GDM1 (cell line): ENCODE measurements around the gene DLG2.
"Not testable (repeated sequence)": the region's sequence is repeated elsewhere in the genome, so short reads cannot be mapped to it uniquely, and the experiment has no call there.

Experiments used
- DNase-seq: peaks from one replicate; lab custom pipeline; 2025; lab: John Stamatoyannopoulos, UW

Gene DLG2

DNA sequence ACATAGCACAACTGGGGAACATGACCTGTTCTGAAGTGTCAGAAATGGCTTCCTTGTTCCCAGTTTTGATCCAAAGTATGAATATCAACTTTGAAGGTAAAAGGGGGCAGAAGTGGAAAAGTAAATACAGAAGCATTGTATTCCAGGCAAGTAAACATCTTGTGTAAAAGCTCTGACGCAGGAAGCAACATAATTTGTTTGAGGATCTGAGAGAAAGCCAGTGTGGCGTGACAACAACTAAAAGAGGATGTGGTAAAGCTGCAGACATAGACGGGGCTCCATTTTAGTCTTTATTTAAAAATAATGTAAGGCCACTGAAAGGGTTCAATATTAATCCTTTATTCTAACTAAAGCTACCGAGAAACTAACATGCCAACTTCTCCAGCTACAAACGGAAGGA, 310.2 kb downstream of the DLG2 start:
- DNase-seq, result peak; percentile 26

DNA sequence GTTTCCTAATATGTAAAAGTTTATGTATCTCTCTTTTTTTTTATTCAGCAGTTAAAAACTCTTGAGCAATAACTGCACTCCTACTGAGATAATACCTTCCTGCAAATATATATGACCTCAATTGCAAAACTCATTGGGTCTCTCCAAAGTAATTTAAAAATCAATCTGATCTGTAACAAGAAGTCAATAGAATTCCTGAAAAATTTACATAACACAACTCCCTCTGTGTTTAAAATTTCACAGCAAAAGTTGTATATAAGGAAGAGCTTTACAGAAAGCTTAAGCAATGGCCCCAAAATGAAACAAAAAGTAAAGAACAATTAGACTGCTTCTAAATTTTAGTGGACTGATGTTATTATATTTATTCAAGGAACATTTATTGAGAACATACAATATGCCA, 313.4 kb downstream of the DLG2 start:
- no peak for DNase-seq

DNA sequence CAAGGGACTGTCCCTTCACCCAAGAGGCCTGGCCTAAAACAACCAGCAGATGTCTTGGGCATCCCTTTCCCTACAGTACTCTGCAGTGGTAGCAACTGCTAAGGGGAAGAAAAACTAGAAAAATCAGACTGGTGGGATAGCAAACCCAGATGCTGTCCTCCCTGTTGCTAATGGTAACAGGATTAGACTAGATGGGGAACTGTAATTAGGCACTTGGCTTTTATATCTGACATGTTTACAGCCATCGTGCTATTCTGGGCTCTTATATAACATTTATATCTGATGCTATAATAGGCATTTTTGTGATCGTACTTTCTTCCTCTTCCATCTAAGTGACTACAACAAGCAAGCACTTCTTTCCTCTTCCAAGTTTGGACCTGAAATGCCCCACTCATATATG, 316.7 kb downstream of the DLG2 start:
- DNase-seq, result no peak

DNA sequence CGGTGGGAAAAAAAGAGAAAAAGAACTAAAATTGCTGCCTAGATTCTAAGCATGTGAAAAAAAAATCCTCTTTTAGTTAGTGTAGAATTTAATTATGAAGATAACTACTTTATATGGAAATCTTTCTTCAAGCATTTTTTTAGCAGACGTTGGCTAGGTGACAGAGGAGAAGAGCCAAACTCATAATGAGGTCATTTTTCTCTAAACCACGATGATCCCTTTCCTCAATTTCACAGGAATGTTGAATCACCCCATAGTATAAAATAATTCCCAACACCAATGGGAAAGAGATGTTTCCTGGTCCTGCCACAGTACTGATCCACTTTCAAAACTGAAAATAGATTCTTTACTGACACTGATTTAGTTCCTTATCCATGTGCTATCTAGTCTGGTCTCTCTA, 319.8 kb downstream of the DLG2 start:
- no peak for DNase-seq

DNA sequence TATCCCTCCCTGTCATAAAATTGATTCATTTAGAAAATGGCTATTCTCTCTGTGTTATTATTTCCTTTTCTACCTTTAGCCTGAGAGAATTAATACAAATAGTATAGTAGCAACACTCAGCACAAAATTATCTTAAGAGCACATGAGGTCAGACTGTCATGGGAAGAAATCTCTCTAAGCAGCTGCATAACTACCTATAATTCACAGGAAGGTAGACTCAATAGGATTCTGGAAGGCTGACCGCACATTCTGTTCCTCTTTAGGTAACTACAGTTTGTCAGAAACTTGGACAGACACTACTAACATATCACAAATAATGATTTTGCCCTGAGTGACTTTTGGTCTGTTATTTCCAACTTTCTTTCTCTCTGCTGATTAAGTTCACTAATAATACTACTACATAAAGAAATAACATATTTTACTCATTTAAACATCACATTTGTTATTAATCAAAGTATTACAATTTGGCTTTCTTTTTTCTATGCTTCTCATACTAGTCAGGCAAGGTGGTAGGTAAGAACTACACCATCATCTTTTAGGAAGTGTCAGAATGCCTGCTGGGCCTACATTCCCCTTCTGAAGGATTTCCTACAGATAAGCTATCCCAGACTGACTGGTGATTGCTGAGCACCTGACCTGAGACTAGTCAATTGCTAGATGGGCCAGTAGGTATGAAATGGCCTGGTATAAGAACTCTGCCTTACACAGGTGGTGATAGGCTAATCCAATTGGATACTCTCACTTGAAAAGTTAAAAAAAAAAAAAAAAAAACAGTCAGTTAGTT, 325.1 kb downstream of the DLG2 start:
- no peak for DNase-seq

DNA sequence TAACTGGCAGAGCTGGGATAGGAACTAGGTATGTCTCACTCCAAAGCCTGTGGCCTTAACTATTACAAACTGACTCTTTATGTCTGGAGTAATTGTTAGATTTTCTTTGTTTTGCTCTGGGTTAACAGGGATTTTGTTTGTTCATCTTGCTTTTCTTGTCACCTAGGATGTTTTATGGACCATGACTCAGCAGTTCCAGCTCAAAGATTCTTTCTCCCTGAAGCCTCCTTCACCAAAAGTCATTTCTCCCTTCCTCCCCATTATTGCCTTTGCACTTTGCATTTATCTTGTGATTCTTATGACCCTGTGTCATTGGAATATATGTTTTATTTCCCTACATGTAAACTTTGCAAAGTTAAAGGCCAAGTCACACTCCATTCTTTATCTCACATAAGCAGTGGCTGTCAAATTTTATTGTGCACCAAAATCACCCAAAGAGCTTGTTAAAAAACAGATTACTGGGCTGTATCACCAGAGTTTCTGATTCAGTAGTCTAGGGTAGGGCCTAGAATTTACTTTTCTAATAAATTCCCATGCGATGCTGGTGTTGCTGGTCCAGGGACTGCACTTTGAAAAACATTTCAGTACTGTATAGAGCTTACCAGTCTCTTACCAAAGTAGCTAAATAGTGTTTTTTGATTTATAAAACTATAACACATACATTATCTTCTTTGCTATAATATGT, 327.7 kb downstream of the DLG2 start:
- DNase-seq, result peak; percentile 10

DNA sequence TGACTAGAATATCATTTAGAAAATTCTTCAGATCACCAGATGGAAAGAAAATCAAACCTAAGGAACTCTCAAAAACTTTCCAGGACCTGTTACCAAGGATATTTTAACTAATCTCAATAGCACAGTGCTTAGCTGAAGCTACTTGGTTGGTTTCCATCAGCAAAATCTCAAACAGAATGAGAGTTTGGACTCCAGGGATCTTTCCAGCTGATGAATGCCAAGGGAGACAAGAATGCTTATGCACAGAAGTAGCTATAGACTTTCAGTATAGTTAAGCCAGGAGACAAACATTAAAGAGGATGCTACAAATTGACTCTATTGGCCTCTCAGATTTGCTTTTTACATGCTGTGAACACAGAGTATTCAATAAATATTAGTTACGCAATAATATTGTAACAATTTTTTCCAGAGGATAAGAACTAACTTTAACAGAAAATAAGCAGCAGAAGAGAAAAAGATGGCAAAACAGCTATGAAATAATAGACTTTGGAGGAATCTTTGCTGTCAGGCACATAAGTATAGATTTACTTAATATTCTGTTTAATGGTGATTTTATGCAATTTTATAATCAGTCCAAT, 331.4 kb downstream of the DLG2 start:
- no peak for DNase-seq

DNA sequence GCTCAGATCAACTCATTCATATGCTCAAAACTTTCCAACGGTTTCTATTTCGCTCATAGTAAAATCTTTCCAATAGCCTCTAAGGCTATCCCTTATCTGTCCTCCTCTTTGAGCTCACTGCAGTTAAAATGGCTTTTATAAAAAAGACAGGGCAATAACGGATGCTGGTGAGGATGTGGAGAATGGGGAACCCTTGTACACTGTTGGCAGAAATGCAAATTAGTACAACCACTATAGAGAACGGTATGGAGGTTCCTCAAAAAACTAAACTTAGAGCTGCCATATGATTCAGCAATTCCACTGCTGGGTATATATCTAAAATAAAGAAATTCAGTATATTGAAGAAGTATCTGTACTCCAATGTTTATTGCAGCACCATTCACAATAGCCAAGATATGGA, 345.6 kb downstream of the DLG2 start:
- peak; percentile 73 for DNase-seq

DNA sequence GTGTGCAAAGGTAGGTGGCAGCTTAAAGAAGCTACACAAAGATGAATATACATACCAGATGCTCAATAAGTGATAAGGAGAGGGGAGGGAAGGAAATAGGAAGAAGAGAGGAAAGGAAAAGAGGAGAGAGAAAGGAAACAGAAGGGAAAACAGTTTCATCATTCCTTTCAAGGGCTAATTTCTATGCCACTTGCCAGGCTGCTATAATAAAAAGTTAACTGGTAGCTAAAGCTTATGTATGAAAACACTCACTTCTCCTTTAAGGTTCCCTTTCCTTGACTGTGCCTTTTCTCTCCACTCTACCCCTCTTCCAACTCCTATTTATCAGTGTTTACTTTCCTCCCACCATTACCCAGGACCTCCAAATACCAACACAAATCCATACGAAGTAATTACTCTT, 347.9 kb downstream of the DLG2 start:
- DNase-seq, result no peak

DNA sequence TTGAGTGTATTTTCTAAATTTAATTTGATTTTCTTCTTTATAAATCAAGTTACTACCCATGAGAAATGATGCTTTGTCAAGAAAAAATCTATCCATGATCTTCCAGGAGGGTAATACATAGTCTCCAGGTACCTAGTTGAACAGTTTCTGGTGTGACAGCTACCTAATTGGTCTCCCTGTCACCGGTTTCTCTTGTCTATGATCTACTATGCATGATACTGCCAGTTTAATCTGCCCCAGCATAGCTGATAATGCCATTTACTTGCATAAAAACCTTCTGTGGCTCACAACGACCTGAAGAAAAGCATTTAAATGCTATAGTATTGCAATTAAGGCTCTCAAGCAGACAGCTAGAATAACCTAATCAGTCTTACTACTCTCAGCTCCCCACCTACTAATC, 349.5 kb downstream of the DLG2 start:
- DNase-seq, result no peak

DNA sequence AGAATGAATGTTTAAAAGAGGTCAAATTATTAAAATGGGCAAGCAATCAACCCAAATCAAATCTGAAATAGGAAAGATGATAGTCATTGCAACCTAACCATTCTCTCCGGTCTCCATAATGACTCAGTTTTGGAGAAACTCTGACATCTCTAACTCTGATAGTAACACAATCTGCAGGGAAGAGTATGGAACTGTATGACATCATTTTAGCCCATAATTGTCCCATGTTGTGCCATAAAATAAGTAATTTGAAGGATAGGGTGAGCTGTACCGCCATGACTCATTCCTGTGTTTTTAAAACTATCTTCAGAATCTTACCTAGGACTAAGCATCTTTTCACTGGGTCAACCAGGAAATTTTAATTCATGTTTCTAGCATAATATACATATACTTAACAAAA, 350.8 kb downstream of the DLG2 start:
- DNase-seq, result no peak

DNA sequence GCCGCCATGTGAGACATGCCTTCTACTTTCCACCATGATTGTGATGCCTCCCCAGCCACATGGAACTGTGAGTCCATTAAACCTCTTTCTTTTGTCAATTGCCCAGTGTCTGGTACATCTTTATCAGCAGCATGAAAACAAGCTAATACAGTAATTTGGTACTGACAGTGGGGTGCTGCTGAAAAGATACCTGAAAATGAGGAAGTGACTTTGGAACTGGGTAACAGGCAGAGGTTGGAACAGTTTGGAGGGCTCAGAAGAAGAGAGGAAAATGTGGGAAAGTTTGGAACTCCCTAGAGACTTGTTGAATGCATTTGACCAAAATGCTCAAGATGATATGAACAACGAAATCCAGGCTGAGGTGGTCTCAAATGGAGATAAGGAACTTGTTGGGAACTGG, 356.8 kb downstream of the DLG2 start:
- DNase-seq, result not testable (repeated sequence)

DNA sequence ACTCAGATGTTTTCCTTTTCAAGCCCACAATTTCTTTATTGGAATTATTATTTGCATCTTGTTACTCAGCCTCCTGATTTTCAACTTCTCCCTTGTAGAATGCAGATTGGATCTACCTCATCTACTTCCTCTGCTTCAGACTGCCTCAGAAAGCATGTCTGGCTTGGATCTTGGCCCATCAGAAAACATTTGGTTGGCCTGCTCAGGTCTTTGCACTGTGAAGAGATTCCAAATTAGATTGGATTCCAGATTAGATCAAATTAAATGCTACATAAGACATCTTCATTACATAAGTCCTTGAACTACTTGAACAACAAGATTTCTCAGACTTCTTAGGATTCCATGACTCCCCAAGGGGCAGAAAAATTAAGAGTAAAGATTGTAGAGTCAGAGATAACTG, 358.0 kb downstream of the DLG2 start:
- no peak for DNase-seq

DNA sequence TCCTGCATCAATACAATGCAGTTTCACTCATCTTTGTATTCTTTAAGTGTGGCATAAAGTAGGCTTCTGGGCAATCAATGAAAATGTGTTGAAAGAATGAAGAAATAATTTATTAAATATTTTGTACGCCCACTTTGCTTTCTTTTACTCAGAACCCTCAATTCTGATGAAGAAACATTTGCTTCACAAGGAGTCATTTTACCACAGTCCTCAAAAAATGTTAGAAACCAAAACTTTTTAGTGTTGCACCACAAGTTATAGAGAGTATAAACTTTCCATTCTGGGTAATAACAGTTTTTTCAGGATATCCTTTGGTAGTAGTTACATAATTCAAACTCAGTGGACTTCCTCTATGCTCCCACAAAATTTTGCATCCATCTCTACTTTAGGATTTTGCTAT, 360.5 kb downstream of the DLG2 start:
- DNase-seq, result no peak

DNA sequence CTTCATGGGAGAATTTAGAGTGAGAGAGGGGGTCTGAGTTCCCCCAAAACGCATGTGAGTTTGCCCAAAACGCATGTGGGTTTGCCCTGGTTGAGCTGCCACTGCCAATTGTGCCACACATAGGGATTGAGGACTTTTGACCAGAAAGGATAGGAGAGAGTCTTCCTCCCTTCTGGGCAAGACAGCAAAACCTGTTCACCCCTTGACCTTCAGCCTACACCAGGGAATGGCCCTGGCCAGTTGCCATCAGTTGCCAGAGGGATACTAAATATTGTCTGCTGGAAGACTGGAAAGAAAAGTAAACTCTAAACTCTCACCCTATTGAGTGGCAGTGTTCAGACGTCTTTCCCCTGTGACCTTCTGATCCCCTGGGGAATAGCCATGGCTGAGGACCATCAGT, 363.8 kb downstream of the DLG2 start:
- no peak for DNase-seq

DNA sequence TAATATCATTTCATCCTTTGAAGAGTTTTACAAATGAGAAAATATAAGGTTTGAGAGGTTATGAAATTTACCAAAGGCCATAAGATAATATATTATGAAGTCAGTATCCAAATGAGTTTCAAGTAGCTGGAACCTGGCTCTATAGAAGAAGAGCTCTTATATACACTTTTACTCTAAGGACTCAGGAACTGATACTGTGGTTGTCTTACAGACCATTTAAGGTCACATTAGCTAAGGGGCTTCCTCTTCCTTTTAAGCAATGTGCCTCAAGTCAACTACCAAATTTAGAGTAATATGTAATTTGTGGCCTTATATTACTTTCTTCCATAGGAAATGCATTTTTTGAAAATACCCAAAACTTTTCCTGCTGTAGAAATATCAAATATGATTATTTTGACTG, 369.3 kb downstream of the DLG2 start:
- no peak for DNase-seq

DNA sequence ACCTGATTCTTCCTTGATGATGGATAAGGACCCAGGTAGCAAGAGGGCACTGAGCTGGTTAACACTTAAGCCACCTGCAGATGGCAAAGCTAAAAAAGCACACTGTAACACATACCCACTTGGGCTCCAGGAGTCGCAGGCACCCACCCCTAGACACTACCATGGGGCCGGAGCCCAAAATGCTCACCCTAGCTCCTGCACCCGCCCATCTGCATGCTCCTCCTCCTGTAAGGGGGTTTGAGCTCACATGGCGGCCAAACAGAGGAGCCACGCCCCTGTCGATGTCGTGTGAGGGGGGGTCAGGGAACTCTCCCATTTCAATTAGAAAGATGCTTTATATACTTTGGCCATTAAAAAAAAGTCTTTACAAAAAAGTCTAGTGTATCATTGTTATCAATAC, 370.7 kb downstream of the DLG2 start:
- DNase-seq, result no peak

DNA sequence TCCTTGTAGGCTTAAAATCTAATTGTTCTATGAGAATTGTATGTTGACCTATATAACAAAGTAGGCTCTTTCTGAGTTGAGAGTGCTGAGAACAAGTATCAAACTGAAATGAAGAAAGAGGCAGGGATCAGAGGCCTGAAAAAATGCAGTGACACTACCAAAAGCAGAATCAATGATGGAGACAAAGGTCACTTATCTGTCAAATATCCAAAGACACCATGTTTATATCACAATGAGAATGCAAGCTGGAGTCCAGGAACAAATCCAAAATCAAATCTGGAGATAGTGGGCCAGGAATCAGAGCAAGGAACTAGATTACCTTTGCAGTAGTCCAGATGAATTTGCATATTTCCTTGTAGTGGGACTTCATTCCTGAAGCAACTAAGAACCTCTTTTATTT, 377.7 kb downstream of the DLG2 start:
- DNase-seq, result no peak

DNA sequence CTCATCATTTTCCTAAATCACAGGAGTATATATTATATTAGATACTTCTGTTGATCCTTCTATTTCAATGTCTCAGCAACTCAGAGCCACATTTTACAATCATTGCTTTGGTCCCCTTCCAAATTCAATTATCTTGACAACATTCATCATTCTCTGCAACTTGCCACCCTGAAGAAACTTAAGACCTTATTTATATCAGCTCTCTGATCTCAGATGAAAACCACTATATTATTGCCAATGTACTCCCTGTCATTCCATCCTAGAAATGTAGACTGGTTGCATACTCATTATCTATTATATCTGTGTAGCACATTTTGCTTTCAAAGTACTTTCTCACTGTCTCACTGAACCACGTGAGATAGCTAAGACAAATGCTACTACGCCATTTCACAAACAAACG, 379.3 kb downstream of the DLG2 start:
- DNase-seq, result no peak

DNA sequence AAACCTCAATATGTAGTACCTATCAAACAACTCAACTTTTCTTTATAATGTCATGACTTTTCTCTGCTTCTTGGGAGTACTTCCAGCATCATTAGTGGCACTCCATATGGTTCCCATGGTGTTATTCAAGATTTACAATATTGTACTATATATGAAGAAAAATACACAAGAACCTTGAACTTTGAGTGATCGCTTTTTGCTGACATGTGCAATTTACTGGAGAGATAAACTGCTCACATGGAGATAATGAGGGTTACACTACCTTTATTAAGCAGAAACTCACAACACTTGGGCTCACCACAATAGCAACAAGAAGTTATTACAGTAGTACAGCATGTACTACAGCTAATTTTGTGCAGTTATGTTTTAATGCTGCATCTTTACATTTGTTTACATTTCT, 388.2 kb downstream of the DLG2 start:
- no peak for DNase-seq

DNA sequence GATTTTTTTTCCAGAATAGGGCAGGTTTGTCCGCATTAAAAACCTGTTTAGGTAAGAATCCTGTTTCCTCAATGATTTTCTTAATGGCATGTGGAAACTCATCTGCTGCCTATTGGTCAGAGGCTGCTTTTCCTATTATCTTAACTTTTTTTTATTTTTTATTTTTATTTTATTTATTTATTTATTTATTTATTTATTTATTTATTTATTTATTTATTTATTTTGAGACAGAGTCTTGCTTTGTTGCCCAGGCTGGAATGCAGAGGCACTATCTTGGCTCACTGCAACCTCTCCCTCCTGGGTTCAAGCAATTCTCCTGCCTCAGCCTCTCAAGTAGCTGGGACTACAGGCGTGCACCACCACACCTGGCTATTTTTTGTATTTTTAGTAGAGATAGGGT, 389.1 kb downstream of the DLG2 start:
- DNase-seq, result not testable (repeated sequence)

DNA sequence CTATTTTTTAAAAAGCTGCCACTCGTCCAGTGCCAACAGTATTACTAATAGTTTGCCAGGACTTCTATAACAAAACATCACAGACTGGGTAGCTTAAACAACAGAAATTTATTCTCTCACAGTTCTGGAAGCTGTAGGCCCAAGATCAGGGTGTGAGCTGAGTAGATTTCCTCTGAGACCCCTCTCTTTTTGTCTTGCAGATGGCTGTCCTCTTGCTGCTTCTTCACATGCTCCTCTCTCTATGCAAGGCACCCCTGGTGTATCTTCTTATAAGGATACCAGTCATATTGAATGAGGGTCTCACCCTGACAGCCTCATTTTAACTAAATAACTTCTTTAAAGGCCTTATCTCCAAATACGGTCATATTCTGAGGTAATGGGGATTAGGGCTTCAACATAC, 390.9 kb downstream of the DLG2 start:
- no peak for DNase-seq

DNA sequence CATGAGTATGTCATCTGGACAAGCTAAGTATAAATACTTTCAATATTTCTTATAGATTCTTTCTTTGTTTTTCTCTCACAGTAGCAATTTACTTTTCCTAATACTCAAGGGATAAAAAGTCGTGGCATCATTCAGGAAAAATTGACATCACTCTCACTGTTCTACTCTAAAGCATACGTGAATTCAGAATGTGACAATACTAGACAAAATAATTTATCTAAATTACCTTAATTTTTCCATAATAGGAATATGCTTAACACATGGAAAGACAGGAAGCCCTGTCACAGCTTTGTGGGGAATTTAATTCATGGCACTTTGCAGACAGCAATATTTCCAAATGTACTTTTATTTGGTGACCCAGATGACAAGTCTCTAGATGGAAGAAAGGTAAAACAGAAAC, 394.6 kb downstream of the DLG2 start:
- DNase-seq, result no peak

DNA sequence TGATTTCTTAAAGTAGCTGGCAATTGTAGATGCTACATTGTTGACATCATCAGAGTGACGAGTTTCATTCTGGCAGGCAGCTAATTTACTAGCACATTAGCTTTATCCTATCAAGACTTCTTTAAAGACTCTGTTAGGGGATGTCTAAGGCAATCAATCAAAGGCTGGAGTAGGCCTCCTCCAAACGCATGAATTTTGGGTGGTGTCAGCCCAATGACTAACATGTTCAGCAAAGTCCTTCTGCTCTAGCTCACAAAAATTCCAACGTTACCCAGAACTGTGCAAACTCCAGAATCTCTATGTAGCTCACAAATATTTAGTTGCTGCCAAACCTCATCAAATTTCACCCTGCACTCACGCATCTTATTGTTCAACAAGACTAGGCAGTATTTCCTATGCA, 395.6 kb downstream of the DLG2 start:
- no peak for DNase-seq
